ENCODE measurements around the gene ARL4D.
"Not testable (repeated sequence)": the region's sequence is repeated elsewhere in the genome, so short reads cannot be mapped to it uniquely, and the experiment has no call there.

Gene ARL4D

GRCh38 chr17:43395165-43395564 lies 3.6 kb upstream of the ARL4D start:
- no peak for DNase-seq (ENCODE audit: low spot score)

- DNase-seq (ENCODE audit: low spot score), result no peak
These were observed 2.2 kb upstream of the ARL4D start for GRCh38 chr17:43396491-43397060.

GRCh38 chr17:43399839-43400328 lies 1.1 kb downstream of the ARL4D start:
- DNase-seq (ENCODE audit: low spot score), result no peak

GRCh38 chr17:43400943-43401717 lies 2.3 kb downstream of the ARL4D start:
- no peak for DNase-seq (ENCODE audit: low spot score)

GRCh38 chr17:43402078-43402477 lies 3.3 kb downstream of the ARL4D start:
- DNase-seq (ENCODE audit: low spot score), result no peak

- DNase-seq (ENCODE audit: low spot score), result no peak
These were observed 3.8 kb downstream of the ARL4D start for GRCh38 chr17:43402567-43402966.

- DNase-seq (ENCODE audit: low spot score), result no peak
These were observed 5.1 kb downstream of the ARL4D start for GRCh38 chr17:43403846-43404245.

- no peak for DNase-seq (ENCODE audit: low spot score)
These were observed 7.1 kb downstream of the ARL4D start for GRCh38 chr17:43405861-43406260.

- DNase-seq (ENCODE audit: low spot score), result no peak
These were observed 8.2 kb downstream of the ARL4D start for GRCh38 chr17:43406676-43407645.

GRCh38 chr17:43409131-43409530 lies 10.3 kb downstream of the ARL4D start:
- no peak for DNase-seq (ENCODE audit: low spot score)

- no peak for DNase-seq (ENCODE audit: low spot score)
These were observed 12.0 kb downstream of the ARL4D start for GRCh38 chr17:43410557-43411368.

GRCh38 chr17:43411369-43411677 lies 12.5 kb downstream of the ARL4D start:
- no peak for DNase-seq (ENCODE audit: low spot score)

- no peak for DNase-seq (ENCODE audit: low spot score)
These were observed 13.0 kb downstream of the ARL4D start for GRCh38 chr17:43411749-43412148.

GRCh38 chr17:43412166-43412565 lies 13.4 kb downstream of the ARL4D start:
- no peak for DNase-seq (ENCODE audit: low spot score)

- no peak for DNase-seq (ENCODE audit: low spot score)
These were observed 18.5 kb downstream of the ARL4D start for GRCh38 chr17:43416998-43417890.

- DNase-seq (ENCODE audit: low spot score), result no peak
These were observed 19.9 kb downstream of the ARL4D start for GRCh38 chr17:43418441-43419374.

GRCh38 chr17:43419375-43419882 lies 20.6 kb downstream of the ARL4D start:
- DNase-seq (ENCODE audit: low spot score), result not testable (repeated sequence)

GRCh38 chr17:43423777-43424455 lies 25.1 kb downstream of the ARL4D start:
- DNase-seq (ENCODE audit: low spot score), result no peak
